ENCODE data around the gene CLIP2. TPM values are rescaled to one million over a fixed set of nuclear protein-coding genes. Genes with fewer than 3 reads are reported as not detected.

Gene CLIP2
- total RNA-seq, 1 experiment from 2014 or later = 26.2 TPM

DNA sequence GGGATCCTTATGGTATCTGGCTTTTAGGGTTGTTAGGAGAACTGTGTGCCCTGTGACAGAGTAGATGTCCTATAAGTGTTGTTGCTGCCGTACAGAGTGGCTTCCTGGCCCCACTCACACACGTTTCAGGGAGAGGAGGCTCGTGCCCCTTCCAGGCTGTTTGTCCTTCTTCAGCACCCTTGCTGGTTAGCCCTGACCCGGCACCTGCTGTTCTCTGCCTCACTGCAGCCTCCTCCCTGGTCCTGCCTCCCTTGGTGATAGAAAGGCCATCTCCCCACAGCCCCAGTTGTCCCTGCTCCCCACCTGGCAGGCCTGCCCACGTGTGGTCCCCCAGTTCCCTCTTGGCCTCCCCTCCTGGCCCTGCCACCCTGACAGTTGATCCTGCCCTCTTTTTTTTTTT is 2.3 kb downstream of the CLIP2 start:
- Histone ChIP-seq H3K9me2 (replicated peaks; ENCODE audit: low read length) (no peaks in the 10 kb centered on the region), H3F3A (ENCODE audit: low read length, unreplicated experiment) (no peaks in the 10 kb centered on the region), H3K9me3 (ENCODE audit: low read length) (no peaks in the 10 kb centered on the region), H4K20me1 (ENCODE audit: low read length) (peaks cover 18% of the 10 kb centered on the region; the same call in 1 of the 2 replicates), H3K4me1 (ENCODE audit: insufficient read depth, low read length) (peaks cover 19% of the 10 kb centered on the region), H3K36me3 (ENCODE audit: low read depth, low read length) (no peaks in the 10 kb centered on the region), H3K9ac (ENCODE audit: low read length) (no peak overlapping the region), H3K4me2 (ENCODE audit: low read length) (peak overlapping the region; percentile 94; the same call in 1 of the 2 replicates), H2AFZ (ENCODE audit: low read length) (no peak overlapping the region), H3K79me2 (ENCODE audit: low read length) (peaks cover 62% of the 10 kb centered on the region), H3K27ac (ENCODE audit: low read length) (no peak overlapping the region), H3K4me3 (ENCODE audit: low read length) (0 out of 2 replicates have a peak overlapping the region, but pooled peaks have one; percentile 98), H3K27me3 (ENCODE audit: low read length) (no peaks in the 10 kb centered on the region)
- intact Hi-C loops (cut with micrococcal nuclease) = loop anchor here (5.0 kb wide), 1 partner anchor 101 kb away; no protein-coding TSS in a partner anchor
- ChIA-PET CTCF (no interaction called here), POLR2A (ENCODE audit: unreplicated experiment) (no interaction called here)
- no peak for DNase-seq
- ATAC-seq = no peak
- BruUV-seq (replicated peaks) = no TSS peak
- TF ChIP-seq EZH2phosphoT487 (IDR thresholded peaks at IDR 0.05; ENCODE audit: borderline replicate concordance, low read length) = no peak
- TF ChIP-seq CTCF (conservative IDR thresholded peaks at IDR 0.05; ENCODE audit: low read depth, low read length) = no peak
- no peak for TF ChIP-seq EZH2 (IDR thresholded peaks at IDR 0.05; ENCODE audit: low read length, unreplicated experiment)

GRCh38 chr7:74292757-74293576 is 3.8 kb downstream of the CLIP2 start:
- BruUV-seq (replicated peaks) = no TSS peak
- TF ChIP-seq EZH2phosphoT487 (IDR thresholded peaks at IDR 0.05; ENCODE audit: borderline replicate concordance, low read length) (no peak), EZH2 (IDR thresholded peaks at IDR 0.05; ENCODE audit: low read length, unreplicated experiment) (no peak), CTCF (conservative IDR thresholded peaks at IDR 0.05; ENCODE audit: low read depth, low read length) (no peak)
- H3K9me3 ChIP-seq (ENCODE audit: low read length) = no peaks in the 10 kb centered on the region
- no peak for DNase-seq
- H3K27me3 ChIP-seq (ENCODE audit: low read length) = no peaks in the 10 kb centered on the region
- intact Hi-C loops (cut with micrococcal nuclease) = loop anchor here (5.0 kb wide), 1 partner anchor 99 kb away; no protein-coding TSS in a partner anchor
- ChIA-PET CTCF (no interaction called here), POLR2A (ENCODE audit: unreplicated experiment) (interaction anchor here (0.6 kb wide), 1 partner anchor 13 kb away, joined by 3 read pairs; no protein-coding TSS in a partner anchor)
- no peaks in the 10 kb centered on the region for H3K9me2 ChIP-seq (replicated peaks; ENCODE audit: low read length)
- peaks cover 18% of the 10 kb centered on the region; the same call in 1 of the 2 replicates for H4K20me1 ChIP-seq (ENCODE audit: low read length)
- H3K4me3 ChIP-seq (ENCODE audit: low read length) = no peak overlapping the region
- peaks cover 62% of the 10 kb centered on the region for H3K79me2 ChIP-seq (ENCODE audit: low read length)
- H3K27ac ChIP-seq (ENCODE audit: low read length) = no peak overlapping the region
- no peaks in the 10 kb centered on the region for H3K36me3 ChIP-seq (ENCODE audit: low read depth, low read length)
- no peaks in the 10 kb centered on the region for H3F3A ChIP-seq (ENCODE audit: low read length, unreplicated experiment)
- no peak overlapping the region for H3K9ac ChIP-seq (ENCODE audit: low read length)
- peaks cover 17% of the 10 kb centered on the region for H3K4me1 ChIP-seq (ENCODE audit: insufficient read depth, low read length)
- no peak overlapping the region for H3K4me2 ChIP-seq (ENCODE audit: low read length)
- no peak overlapping the region for H2AFZ ChIP-seq (ENCODE audit: low read length)
- no peak for ATAC-seq

GRCh38 chr7:74293577-74293908 is 4.3 kb downstream of the CLIP2 start:
- Histone ChIP-seq H3K4me1 (ENCODE audit: insufficient read depth, low read length) (peaks cover 11% of the 10 kb centered on the region), H3K79me2 (ENCODE audit: low read length) (peaks cover 62% of the 10 kb centered on the region), H3K4me3 (ENCODE audit: low read length) (no peak overlapping the region), H3K9ac (ENCODE audit: low read length) (no peak overlapping the region), H3F3A (ENCODE audit: low read length, unreplicated experiment) (no peaks in the 10 kb centered on the region), H3K4me2 (ENCODE audit: low read length) (no peak overlapping the region), H3K27ac (ENCODE audit: low read length) (no peak overlapping the region), H2AFZ (ENCODE audit: low read length) (no peak overlapping the region), H3K36me3 (ENCODE audit: low read depth, low read length) (no peaks in the 10 kb centered on the region), H4K20me1 (ENCODE audit: low read length) (peaks cover 18% of the 10 kb centered on the region; the same call in 1 of the 2 replicates), H3K9me3 (ENCODE audit: low read length) (no peaks in the 10 kb centered on the region), H3K9me2 (replicated peaks; ENCODE audit: low read length) (no peaks in the 10 kb centered on the region), H3K27me3 (ENCODE audit: low read length) (no peaks in the 10 kb centered on the region)
- no TSS peak for BruUV-seq (replicated peaks)
- TF ChIP-seq EZH2phosphoT487 (IDR thresholded peaks at IDR 0.05; ENCODE audit: borderline replicate concordance, low read length) = no peak
- POLR2A ChIA-PET (ENCODE audit: unreplicated experiment) = interaction anchor here (0.6 kb wide), 1 partner anchor 13 kb away, joined by 3 read pairs; no protein-coding TSS in a partner anchor
- intact Hi-C loops (cut with micrococcal nuclease) = loop anchor here (5.0 kb wide), 1 partner anchor 99 kb away; no protein-coding TSS in a partner anchor
- DNase-seq (no peak), ATAC-seq (no peak)
- CTCF ChIA-PET = no interaction called here

Measured in PC-3 (cell line).